HG02588 (cell line): ENCODE results near the gene L3MBTL4.
"Not testable (repeated sequence)": the region's sequence is repeated elsewhere in the genome, so short reads cannot be mapped to it uniquely, and the experiment has no call there.

Source experiments
- ATAC-seq: cut with Tn5 transposase; IDR thresholded peaks from one replicate; pipeline ENCODE4 v1.9.1; 2021; ENCODE audit warnings: mild to moderate bottlenecking, moderate library complexity; ENCODE audit not compliant: unreplicated experiment

The L3MBTL4 gene

GRCh38 chr18:6204476-6204875, 210.2 kb downstream of the L3MBTL4 start:
- ATAC-seq: no peak

GRCh38 chr18:6203791-6204190, 210.9 kb downstream of the L3MBTL4 start:
- no peak for ATAC-seq

- no peak for ATAC-seq
Observed at GRCh38 chr18:6202861-6203260, 211.8 kb downstream of the L3MBTL4 start.

GRCh38 chr18:6200204-6200774, 214.4 kb downstream of the L3MBTL4 start:
- ATAC-seq: no peak

GRCh38 chr18:6199777-6200176, 214.9 kb downstream of the L3MBTL4 start:
- ATAC-seq: no peak

- ATAC-seq: no peak
Observed at GRCh38 chr18:6198585-6198984, 216.1 kb downstream of the L3MBTL4 start.

- no peak for ATAC-seq
Observed at GRCh38 chr18:6194640-6195039, 220.1 kb downstream of the L3MBTL4 start.

GRCh38 chr18:6185782-6186181, 228.9 kb downstream of the L3MBTL4 start:
- ATAC-seq: not testable (repeated sequence)

- no peak for ATAC-seq
Observed at GRCh38 chr18:6174983-6175745, 239.5 kb downstream of the L3MBTL4 start.

- ATAC-seq: no peak
Observed at GRCh38 chr18:6170604-6171003, 244.1 kb downstream of the L3MBTL4 start.

- no peak for ATAC-seq
Observed at GRCh38 chr18:6161549-6161948, 253.2 kb downstream of the L3MBTL4 start.

- no peak for ATAC-seq
Observed at GRCh38 chr18:6159426-6159825, 255.3 kb downstream of the L3MBTL4 start.

- no peak for ATAC-seq
Observed at GRCh38 chr18:6158958-6159357, 255.8 kb downstream of the L3MBTL4 start.

- ATAC-seq: no peak
Observed at GRCh38 chr18:6156446-6156845, 258.3 kb downstream of the L3MBTL4 start.

- ATAC-seq: no peak
Observed at GRCh38 chr18:6155707-6156106, 259.0 kb downstream of the L3MBTL4 start.

GRCh38 chr18:6150430-6150829, 264.3 kb downstream of the L3MBTL4 start:
- no peak for ATAC-seq

- no peak for ATAC-seq
Observed at GRCh38 chr18:6146307-6146661, 268.4 kb downstream of the L3MBTL4 start.

GRCh38 chr18:6145645-6146306, 268.9 kb downstream of the L3MBTL4 start:
- no peak for ATAC-seq

GRCh38 chr18:6139007-6139406, 275.7 kb downstream of the L3MBTL4 start:
- no peak for ATAC-seq

- ATAC-seq: not testable (repeated sequence)
Observed at GRCh38 chr18:6135901-6136300, 278.8 kb downstream of the L3MBTL4 start.

- ATAC-seq: not testable (repeated sequence)
Observed at GRCh38 chr18:6135029-6135428, 279.7 kb downstream of the L3MBTL4 start.

- no peak for ATAC-seq
Observed at GRCh38 chr18:6132751-6133368, 281.9 kb downstream of the L3MBTL4 start.
